OCI-LY7 (cell line): ENCODE measurements around the gene SRGAP3.
"Not testable (repeated sequence)": the region's sequence is repeated elsewhere in the genome, so short reads cannot be mapped to it uniquely, and the experiment has no call there.

Experiments
- EZH2phosphoT487 ChIP-seq: fragments of 200-600 bp; sonication (generic); IDR thresholded peaks from 2 replicates; pipeline ENCODE4 v1.6.1; 2018; ENCODE audit warnings: low read depth, borderline replicate concordance, mild to moderate bottlenecking, mixed run types, antibody characterized with exemption, low read length, moderate library complexity, mixed read lengths
- TF ChIP-seq, protein P1 (sequence below): fragments of 200-600 bp; sonication (generic); conservative IDR thresholded peaks from 2 replicates; pipeline ENCODE4 v1.5.1; 2014; ENCODE audit warnings: mild to moderate bottlenecking, antibody characterized with exemption, low read length, moderate library complexity, mixed read lengths

DNA sequence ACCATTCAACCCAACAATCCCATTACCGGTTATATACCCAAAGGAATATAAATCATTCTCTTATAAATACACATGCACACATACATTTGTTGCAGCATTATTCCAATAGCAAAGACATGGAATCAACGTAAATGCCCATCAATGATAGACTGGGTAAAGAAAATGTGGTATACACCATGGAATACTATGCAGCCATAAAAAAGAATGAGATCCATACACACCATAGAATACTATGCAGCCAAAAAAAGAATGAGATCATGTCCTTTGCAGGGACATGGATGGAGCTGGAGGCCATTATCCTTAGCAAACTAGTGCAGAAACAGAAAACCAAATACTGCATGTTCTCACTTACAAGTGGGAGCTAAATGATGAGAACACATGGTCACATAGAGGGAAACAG, 44.5 kb upstream of the SRGAP3 start:
- TF ChIP-seq, protein P1, sequence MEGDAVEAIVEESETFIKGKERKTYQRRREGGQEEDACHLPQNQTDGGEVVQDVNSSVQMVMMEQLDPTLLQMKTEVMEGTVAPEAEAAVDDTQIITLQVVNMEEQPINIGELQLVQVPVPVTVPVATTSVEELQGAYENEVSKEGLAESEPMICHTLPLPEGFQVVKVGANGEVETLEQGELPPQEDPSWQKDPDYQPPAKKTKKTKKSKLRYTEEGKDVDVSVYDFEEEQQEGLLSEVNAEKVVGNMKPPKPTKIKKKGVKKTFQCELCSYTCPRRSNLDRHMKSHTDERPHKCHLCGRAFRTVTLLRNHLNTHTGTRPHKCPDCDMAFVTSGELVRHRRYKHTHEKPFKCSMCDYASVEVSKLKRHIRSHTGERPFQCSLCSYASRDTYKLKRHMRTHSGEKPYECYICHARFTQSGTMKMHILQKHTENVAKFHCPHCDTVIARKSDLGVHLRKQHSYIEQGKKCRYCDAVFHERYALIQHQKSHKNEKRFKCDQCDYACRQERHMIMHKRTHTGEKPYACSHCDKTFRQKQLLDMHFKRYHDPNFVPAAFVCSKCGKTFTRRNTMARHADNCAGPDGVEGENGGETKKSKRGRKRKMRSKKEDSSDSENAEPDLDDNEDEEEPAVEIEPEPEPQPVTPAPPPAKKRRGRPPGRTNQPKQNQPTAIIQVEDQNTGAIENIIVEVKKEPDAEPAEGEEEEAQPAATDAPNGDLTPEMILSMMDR: not testable (repeated sequence)
- not testable (repeated sequence) for TF ChIP-seq EZH2phosphoT487
